ENCODE results near the gene PON3. TPM values are rescaled to one million over a fixed set of nuclear protein-coding genes. Genes with fewer than 3 reads are reported as not detected.

Gene PON3
- total RNA-seq, 1 experiment from 2014 or later: 0.49 TPM

Other genes with a start within 250 kb of the PON3 start
- gene PON1, start 71.8 kb downstream of the PON3 start, total RNA-seq (2014; rRNA removed; shearing (Covaris generic)): not detected in 2 replicates
- 213 and 223 TPM in 2 replicates for gene PON2, start 38.7 kb upstream of the PON3 start, total RNA-seq (2014; rRNA removed; shearing (Covaris generic))
- gene ASB4, start 89.6 kb upstream of the PON3 start, total RNA-seq (2014; rRNA removed; shearing (Covaris generic)): not detected in 2 replicates
- gene PDK4, start 200.1 kb upstream of the PON3 start, total RNA-seq (2014; rRNA removed; shearing (Covaris generic)): 0.30 and 1.1 TPM in 2 replicates

All from M059J (cell line).